Lower lobe of right lung (tissue), 2 donors: Measurements from ENCODE around the gene TNNT3. TPM values are rescaled to one million over a fixed set of nuclear protein-coding genes. Genes with fewer than 3 reads are reported as not detected.
A peak's percentile ranks its signal among the peaks of the same experiment; 100 is the strongest.
"Not testable (repeated sequence)": the region's sequence is repeated elsewhere in the genome, so short reads cannot be mapped to it uniquely, and the experiment has no call there.

Experiments used
- ATAC-seq, 2 donors: fragments of 200-7000 bp; cut with Tn5 transposase; one replicate each; pipeline ENCODE4 v1.9.1; 2020 to 2022; ENCODE audit warnings: mild to moderate bottlenecking in 2 of 2, moderate library complexity in 2 of 2
- DNase-seq: peaks from one replicate; pipeline ENCODE4 v3.0.0-alpha.2; 2020
- H3K27ac ChIP-seq: fragments of 200-600 bp; one replicate; pipeline ENCODE4 v1.8.0; 2022
- H3K27me3 ChIP-seq: fragments of 200-600 bp; one replicate; pipeline ENCODE4 v1.8.0; 2022; ENCODE audit warnings: low read depth
- H3K36me3 ChIP-seq: fragments of 200-600 bp; one replicate; pipeline ENCODE4 v1.8.0; 2022; ENCODE audit warnings: mild to moderate bottlenecking
- H3K4me1 ChIP-seq: fragments of 200-600 bp; one replicate; pipeline ENCODE4 v1.8.0; 2022
- H3K4me3 ChIP-seq: fragments of 200-600 bp; one replicate; pipeline ENCODE4 v1.8.0; 2022; ENCODE audit warnings: mild to moderate bottlenecking
- H3K9me3 ChIP-seq: fragments of 200-600 bp; one replicate; pipeline ENCODE4 v1.8.0; 2022
- intact Hi-C: fragments of 100-400 bp; cut with DNase I; formaldehyde crosslinking; loops from one replicate; pipeline ENCODE4 v1.11.0; 2022
- total RNA-seq: library from RNA; stranded (reverse); fragmentation: NEBNext Ultra II Directional; extraction: Animal tissue kit (Norgen Biotek cat#: 25700); gene quantifications from one replicate; pipeline ENCODE4 v1.2.1, GENCODE V29; 2021
- TF ChIP-seq, protein P1 (sequence below): fragments of 200-600 bp; IDR thresholded peaks from one replicate; pipeline ENCODE4 v1.8.0; 2022; ENCODE audit warnings: antibody characterized with exemption, mild to moderate bottlenecking
- donor health status: DM: no; HTN: yes; CAD: no; lungs with severe emphysema.

TNNT3 gene
- total RNA-seq, 1 donor from 2014 or later, result 4.7 TPM

DNA sequence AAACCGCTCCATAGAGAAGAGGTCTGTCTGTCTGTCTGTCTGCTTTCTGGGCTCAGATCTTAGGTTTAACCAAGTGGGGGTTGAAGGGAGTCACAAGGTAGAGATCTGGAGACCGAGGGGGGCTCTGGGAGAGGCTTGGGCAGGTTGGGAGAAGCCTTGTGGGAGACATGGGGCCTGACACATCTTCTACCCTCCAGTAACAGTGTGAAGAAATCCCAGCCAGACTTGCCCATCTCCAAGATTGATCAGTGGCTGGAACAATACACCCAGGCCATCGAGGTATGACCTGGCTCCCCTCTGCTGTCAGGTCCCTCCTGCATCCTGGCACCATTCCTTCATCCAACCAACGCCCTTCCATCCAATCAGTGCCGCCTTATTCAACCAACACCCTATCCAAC is 35.2 kb upstream of the TNNT3 start:
- TF ChIP-seq, protein P1, sequence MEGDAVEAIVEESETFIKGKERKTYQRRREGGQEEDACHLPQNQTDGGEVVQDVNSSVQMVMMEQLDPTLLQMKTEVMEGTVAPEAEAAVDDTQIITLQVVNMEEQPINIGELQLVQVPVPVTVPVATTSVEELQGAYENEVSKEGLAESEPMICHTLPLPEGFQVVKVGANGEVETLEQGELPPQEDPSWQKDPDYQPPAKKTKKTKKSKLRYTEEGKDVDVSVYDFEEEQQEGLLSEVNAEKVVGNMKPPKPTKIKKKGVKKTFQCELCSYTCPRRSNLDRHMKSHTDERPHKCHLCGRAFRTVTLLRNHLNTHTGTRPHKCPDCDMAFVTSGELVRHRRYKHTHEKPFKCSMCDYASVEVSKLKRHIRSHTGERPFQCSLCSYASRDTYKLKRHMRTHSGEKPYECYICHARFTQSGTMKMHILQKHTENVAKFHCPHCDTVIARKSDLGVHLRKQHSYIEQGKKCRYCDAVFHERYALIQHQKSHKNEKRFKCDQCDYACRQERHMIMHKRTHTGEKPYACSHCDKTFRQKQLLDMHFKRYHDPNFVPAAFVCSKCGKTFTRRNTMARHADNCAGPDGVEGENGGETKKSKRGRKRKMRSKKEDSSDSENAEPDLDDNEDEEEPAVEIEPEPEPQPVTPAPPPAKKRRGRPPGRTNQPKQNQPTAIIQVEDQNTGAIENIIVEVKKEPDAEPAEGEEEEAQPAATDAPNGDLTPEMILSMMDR, result no peak
- peaks cover 30% of the 10 kb centered on the region for H3K36me3 ChIP-seq
- no peak overlapping the region for H3K4me3 ChIP-seq
- intact Hi-C loops, result loop anchor here (5.0 kb wide), 1 partner anchor 268 kb away; no protein-coding TSS in a partner anchor
- ATAC-seq (no peak), DNase-seq (no peak)
- peaks cover 17% of the 10 kb centered on the region for H3K4me1 ChIP-seq
- no peak overlapping the region for H3K27ac ChIP-seq
- no peaks in the 10 kb centered on the region for H3K27me3 ChIP-seq
- H3K9me3 ChIP-seq, result no peaks in the 10 kb centered on the region

DNA sequence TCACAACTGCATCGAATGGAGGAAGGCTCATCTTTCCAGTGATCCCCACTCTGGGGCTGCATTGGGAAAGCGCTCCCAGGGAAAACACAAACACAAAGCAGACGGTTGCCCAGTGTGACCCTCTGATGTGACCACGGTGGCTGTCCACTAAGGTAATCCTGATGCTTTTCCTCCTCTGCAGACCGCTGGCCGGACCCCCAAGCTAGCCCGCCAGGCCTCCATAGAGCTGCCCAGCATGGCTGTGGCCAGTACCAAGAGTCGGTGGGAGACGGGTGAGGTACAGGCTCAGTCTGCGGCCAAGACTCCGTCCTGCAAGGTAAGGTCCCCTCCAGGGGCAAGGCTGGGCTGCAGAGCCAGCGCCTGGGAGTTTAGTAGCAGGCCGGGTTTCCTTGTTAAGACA is 33.0 kb upstream of the TNNT3 start:
- DNase-seq, intact Hi-C loops, H3K4me1 ChIP-seq, H3K27ac ChIP-seq, H3K9me3 ChIP-seq, ATAC-seq, H3K4me3 ChIP-seq, H3K27me3 ChIP-seq: not testable (repeated sequence)
- H3K36me3 ChIP-seq, result peaks cover 30% of the 10 kb centered on the region

DNA sequence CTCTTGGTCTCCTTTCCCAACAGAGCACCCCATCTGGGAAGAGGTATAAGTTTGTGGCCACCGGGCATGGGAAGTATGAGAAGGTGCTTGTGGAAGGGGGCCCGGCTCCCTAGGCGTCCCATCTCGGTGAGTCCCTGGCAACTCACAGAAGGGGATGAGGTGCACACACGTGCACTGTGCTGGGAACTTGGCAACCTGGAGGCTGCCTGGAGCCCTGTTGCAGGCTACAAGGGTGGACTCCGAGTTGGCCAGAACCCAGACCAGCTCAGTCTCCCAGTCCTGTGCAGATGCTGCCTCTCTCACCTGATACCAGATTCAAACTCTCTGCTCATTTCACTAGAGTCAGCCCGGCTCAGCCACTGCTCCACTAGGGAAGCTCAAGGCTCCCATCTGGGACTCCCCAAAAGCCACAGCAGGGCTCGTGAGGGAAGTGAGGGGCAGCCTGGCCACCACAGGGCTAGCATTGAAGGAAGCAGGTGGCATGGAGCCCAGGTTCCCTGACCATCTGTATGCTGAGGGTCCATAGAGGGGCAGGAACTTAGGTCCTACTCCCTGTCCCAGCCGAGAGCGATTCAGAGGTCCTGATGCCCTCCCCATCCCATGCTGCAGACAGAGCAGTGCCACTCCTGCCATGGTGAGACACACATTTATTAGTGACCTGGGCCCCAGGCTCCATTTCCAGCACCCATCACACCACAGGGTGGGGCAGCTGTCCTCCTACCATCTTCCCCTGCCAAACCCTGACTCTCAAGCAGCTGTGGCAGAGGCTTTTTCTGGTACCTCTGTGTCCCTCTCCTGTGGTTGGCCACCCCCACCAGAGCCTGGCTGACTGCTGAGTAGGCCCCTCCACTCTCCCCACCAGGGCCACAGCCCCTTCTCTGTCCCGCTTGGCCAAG is 31.8 kb upstream of the TNNT3 start:
- TF ChIP-seq, protein P1, result no peak
- H3K27ac ChIP-seq, result no peak overlapping the region
- no peak for DNase-seq
- H3K27me3 ChIP-seq, result no peaks in the 10 kb centered on the region
- ATAC-seq, result no peak
- H3K9me3 ChIP-seq, result no peaks in the 10 kb centered on the region
- no peaks in the 10 kb centered on the region for H3K4me1 ChIP-seq
- no peak overlapping the region for H3K4me3 ChIP-seq
- H3K36me3 ChIP-seq, result peaks cover 30% of the 10 kb centered on the region
- intact Hi-C loops, result no loop called here

DNA sequence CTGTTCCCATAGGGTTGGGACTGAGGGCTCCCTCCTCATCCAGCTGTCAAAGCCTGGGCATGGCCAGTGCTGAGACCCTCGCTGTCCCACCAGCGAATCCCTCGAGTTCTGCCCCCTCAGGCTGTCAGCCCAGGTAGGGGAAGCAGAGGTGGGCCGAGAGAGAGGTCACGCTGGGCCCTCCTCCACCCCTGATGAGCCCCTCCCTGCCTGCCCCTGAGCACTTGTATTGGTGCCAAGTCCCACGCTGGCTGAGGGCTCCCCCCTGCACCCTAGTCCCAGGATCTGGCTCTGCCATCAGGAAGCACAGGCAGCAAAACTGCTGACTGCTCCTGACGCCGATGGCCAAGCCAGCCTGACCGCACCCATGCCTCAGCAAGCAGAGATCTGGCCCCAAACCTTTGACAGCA is 31.2 kb upstream of the TNNT3 start:
- intact Hi-C loops, result no loop called here
- H3K36me3 ChIP-seq, result peaks cover 30% of the 10 kb centered on the region

DNA sequence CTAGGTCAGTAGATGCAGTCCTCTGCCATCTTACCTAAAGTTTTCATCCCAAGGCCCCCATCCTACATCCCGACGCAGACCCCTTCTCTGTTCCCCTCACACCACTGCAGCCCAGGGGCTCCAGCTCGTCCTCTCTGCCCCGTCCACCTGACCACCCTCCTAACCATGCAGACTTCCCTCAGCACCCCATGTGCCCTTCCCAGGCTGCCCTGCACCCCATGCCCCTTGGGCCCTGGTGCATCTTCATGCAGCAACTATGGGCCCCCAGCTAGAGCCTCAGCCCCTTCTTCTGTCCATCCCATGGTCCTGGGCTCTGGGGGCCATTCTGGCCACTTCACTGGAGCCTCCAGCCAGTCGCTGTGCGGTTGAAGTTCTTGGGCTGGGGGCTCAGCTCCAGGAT is 30.7 kb upstream of the TNNT3 start:
- DNase-seq (no peak), ATAC-seq (no peak)
- intact Hi-C loops, result no loop called here
- TF ChIP-seq, protein P1, result no peak
- Histone ChIP-seq H3K9me3 (no peaks in the 10 kb centered on the region), H3K36me3 (peaks cover 30% of the 10 kb centered on the region), H3K27ac (peak overlapping the region; percentile 11), H3K27me3 (no peaks in the 10 kb centered on the region), H3K4me3 (no peak overlapping the region), H3K4me1 (no peaks in the 10 kb centered on the region)

More for the DNA sequence above, 31.2 kb upstream of the TNNT3 start:
- H3K9me3 ChIP-seq, result no peaks in the 10 kb centered on the region
- ATAC-seq (no peak), DNase-seq (no peak)
- TF ChIP-seq, protein P1, result no peak
- no peak overlapping the region for H3K4me3 ChIP-seq
- H3K4me1 ChIP-seq, result no peaks in the 10 kb centered on the region
- no peaks in the 10 kb centered on the region for H3K27me3 ChIP-seq
- H3K27ac ChIP-seq, result peak overlapping the region; percentile 11
